HG03442 (cell line): ENCODE measurements around the gene KLK5.

ENCODE experiments used
- ATAC-seq: cut with Tn5 transposase; IDR thresholded peaks from one replicate; pipeline ENCODE4 v1.9.1; 2021; ENCODE audit warnings: mild to moderate bottlenecking, moderate library complexity; ENCODE audit not compliant: unreplicated experiment

Gene KLK5

GRCh38 chr19:50969413-50969760 lies 16.5 kb upstream of the KLK5 start, which contains the start of gene KLK6:
KLK6 (minus strand) TSS chr19:50969591; CDS start chr19:50968104, 1,487 bp downstream.
- ATAC-seq = no peak

GRCh38 chr19:50968716-50969412 lies 16.0 kb upstream of the KLK5 start:
- no peak for ATAC-seq

GRCh38 chr19:50967929-50968715 lies 15.3 kb upstream of the KLK5 start:
- no peak for ATAC-seq

GRCh38 chr19:50964266-50964665 lies 11.4 kb upstream of the KLK5 start:
- ATAC-seq = no peak

- ATAC-seq = no peak
Measured at GRCh38 chr19:50963381-50963780, 10.5 kb upstream of the KLK5 start.

- ATAC-seq = no peak
Measured at GRCh38 chr19:50962245-50962644, 9.4 kb upstream of the KLK5 start.

GRCh38 chr19:50959731-50960500 lies 7.1 kb upstream of the KLK5 start:
- ATAC-seq = no peak

GRCh38 chr19:50957587-50957986 lies 4.7 kb upstream of the KLK5 start:
- ATAC-seq = no peak

GRCh38 chr19:50949861-50950260 lies 3.0 kb downstream of the KLK5 start:
- no peak for ATAC-seq

- ATAC-seq = no peak
Measured at GRCh38 chr19:50947123-50947522, 5.7 kb downstream of the KLK5 start.

GRCh38 chr19:50944795-50945194 lies 8.0 kb downstream of the KLK5 start:
- no peak for ATAC-seq

- ATAC-seq = no peak
Measured at GRCh38 chr19:50943074-50943828, 9.6 kb downstream of the KLK5 start.

- no peak for ATAC-seq
Measured at GRCh38 chr19:50939596-50939995, 13.2 kb downstream of the KLK5 start.

GRCh38 chr19:50933640-50934039 lies 19.2 kb downstream of the KLK5 start:
- no peak for ATAC-seq

- ATAC-seq = no peak
Measured at GRCh38 chr19:50932690-50933083, 20.2 kb downstream of the KLK5 start.

- no peak for ATAC-seq
Measured at GRCh38 chr19:50932018-50932689, 20.7 kb downstream of the KLK5 start.

GRCh38 chr19:50931023-50931422 lies 21.8 kb downstream of the KLK5 start:
- no peak for ATAC-seq

- ATAC-seq = no peak
Measured at GRCh38 chr19:50928831-50929230, 24.0 kb downstream of the KLK5 start.

GRCh38 chr19:50926144-50926543 lies 26.7 kb downstream of the KLK5 start:
- no peak for ATAC-seq

GRCh38 chr19:50925734-50926133 lies 27.1 kb downstream of the KLK5 start:
- no peak for ATAC-seq
